HG02763 (cell line): ENCODE data around the gene PAX4.

Source experiments
- ATAC-seq: cut with Tn5 transposase; IDR thresholded peaks from one replicate; pipeline ENCODE4 v1.9.1; 2021; ENCODE audit warnings: mild to moderate bottlenecking, moderate library complexity; ENCODE audit not compliant: unreplicated experiment

Gene PAX4

DNA sequence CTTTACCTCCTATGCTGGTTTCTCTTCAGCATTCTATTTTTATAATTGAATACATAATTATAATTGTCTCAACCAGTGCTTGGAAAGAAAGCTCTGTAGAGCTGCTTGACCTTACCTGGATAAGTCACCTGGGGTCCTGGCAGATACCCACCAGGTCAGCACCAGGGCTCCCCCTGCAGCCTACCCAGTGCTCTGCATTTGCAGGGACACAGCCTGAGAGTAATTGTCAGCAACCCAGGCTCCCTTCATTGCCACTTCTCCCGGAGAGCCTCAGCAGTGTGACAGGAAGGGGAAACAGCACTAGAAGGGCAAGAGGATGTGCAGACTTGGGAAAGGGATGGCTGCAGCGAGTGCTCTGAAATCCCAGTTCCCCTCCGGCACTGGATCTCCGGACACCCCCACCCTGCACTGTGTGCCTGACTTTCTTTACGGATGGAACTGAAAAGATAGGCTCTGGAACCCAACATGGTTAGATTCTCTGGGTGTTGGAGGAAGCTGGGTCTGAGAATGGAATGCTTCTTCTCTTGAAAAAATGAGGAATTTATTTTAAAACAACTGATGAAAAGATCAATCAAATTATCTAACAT is 11.4 kb upstream of the PAX4 start:
- no peak for ATAC-seq

DNA sequence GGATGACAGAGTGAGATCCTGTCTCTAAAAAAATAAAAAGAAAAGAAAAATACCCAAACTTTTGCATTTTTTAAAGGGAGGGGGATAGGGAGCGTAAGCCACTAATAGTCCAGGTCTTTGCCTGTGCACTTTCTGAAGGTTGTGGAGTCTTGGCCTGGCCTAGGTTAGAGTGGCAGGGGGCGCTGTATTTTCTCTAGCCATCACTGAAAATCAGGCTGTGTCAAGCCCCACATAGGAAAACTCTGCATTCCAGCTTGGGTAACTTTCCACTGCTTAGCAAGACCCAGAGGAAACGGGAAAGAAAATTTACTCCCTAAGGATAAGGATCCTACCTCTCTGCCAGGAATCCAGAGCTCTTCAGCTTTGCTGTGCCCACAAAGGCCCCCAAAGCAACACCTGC is 10.5 kb upstream of the PAX4 start:
- ATAC-seq, result no peak

DNA sequence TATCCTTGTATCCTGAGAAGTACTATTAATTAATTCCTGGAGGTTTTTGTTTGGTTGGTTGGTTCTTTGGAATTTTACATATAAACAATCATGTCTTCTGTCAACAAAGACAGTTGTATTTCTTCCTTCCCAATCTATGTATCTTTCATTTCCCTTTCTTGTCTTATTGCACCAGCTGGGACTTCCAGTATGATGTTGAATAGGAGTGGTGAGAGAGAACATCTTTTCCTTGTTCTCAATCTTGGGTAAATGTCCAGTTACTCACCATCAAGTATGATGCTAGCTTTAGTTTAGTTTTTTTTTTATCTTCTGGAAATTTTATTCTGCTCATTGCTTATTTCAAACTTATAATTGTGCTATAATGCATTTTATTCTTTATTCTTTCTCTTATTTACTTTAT is 7.4 kb upstream of the PAX4 start:
- ATAC-seq, result no peak

DNA sequence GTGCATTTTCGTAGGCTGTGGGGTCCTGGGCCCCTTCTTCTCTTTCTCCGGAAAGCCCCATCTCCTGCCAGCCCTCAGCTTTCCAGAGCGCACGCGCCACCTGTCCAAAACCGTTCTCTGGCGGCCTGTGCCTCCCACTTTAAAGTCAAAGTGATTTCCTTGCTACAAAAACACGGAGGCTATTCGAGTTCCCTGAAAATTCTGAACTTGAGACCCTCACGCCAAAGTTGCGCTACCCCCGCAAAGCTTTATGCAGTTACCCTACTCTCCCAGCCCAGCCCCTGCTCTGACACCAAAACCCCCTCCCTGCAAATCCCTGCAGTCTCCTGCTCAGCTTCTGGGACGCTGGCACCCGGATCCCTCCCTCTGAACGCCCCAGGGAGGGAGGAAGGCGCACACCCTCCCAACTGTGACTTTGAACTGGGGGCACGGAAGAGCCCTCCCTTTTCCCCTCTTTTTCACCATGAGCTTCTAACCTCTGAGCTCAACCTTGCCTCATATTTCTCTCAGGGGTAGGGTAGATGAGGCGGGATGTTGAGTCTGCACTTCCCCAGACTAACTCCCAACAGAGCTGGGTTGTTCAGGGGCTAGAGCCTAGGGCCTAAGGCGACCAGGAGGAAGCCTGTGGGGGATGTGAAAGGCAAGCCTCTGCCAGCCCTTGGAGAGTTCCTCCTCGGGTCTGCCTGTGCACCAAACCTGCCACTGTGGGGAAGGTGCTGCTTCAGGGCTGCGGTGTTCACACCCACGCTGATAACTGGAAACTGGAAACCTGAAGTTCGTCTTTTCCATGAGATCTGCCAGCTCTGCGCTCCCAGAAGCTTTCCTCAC is 2.7 kb upstream of the PAX4 start:
- no peak for ATAC-seq

DNA sequence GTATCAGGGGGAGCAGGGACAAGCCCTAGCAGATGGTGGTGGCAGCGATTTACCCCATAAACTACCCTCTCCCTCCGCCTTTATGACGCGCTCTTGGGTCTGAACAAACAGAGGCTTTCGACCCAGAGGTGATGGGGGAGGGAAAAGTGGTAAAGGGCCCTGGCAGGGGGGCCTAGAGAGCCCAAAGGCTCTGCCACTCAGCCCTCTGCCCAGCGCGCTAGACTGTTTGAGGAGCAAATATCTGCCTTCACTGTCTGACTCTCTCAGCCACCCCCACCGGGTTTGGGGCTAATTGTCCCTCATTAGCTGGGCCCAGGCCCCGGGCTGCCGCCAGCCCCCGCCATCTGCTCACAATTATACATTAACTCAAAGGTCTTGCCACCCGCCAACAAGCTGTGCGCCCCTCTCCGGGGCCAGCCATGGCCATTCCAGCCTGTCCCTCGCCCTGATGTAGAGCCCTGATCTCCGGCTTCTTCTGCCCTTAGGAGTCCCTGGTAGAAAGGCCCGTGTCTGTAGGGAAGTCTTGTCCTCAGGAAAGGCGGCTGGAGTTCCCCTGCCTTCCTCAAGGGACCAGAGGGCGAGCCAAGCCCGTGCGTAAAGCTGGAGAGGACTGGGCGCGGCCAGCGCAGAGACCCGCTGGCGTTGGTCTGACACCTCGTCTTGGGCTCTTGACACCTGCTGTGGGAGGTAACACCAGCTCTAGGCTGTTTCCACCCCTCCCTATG is 1.9 kb upstream of the PAX4 start:
- ATAC-seq, result no peak

DNA sequence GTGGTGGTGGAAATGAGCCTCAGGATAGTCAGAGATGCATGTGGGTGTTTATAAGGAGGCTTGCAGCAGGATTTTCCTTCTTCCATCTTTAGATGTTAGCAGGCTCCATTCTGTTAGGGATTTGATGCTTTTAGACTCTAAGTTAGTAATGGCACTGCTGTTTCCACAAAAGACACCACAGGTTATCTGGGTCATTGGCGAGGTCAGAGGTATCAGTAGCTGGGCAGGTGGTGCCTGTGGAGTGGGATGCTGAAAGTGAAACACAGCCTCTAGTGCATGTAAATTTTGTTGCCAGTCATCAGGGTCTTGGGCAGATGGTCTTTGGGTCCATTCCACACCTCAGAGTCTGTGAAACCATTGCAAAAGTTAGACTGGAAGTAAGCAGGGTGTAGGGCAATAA is 833 bp upstream of the PAX4 start:
- ATAC-seq, result no peak

DNA sequence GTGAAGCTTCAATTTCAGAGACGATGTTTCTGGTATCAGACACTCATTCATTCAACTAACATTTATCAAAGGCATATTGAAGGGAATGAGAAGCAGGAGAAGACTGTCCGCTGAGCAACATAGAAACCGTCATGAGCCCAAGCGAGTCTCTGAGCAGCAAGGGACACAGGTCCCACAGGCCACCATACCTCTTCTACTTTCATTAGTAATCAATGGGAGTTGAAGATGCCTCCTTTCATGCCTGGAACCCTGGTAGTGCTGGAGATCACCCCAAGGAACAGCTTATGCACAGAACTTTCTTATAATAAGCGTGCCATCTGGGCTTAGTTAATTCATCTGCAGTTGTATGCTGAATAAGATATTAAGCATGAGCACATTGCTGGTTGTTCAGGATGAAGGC is 1.2 kb downstream of the PAX4 start:
- no peak for ATAC-seq

DNA sequence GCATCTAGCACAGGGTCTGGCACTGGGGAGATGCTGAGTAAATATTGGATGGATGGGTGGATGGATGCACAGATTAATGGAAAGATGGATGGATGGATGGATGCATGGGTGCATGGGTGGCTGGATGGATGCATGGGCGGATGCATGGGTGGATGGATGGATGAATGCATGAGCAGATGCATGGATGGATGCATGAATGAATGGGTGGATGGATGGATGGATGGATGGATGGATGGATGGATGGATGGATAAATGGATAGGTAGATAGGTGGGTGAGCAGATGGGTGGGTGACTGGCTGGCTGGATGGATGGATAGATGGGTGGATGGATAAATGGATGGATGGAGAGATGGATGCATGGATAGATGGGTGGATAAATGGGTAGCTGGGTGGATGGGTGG is 5.7 kb downstream of the PAX4 start:
- no peak for ATAC-seq

DNA sequence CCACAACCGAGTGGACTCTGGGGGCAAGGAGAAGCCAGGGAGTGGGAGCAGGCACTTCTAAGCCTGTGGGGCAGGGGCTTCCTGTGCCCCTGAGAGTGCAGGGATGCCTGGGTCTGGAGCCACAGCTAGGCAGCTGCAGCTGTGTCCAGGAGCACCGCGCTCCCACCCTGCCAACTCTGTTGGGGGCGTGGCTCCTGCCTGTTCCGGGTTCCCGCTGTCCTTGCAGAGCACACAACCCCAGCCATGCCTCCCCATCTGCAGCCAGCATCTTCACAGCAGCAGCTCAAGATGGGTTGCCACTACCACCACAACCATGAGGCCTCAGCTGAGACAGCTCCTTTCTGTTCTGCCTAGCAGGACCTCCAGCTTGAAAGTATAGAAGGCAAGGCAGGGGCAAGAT is 8.6 kb downstream of the PAX4 start:
- no peak for ATAC-seq

DNA sequence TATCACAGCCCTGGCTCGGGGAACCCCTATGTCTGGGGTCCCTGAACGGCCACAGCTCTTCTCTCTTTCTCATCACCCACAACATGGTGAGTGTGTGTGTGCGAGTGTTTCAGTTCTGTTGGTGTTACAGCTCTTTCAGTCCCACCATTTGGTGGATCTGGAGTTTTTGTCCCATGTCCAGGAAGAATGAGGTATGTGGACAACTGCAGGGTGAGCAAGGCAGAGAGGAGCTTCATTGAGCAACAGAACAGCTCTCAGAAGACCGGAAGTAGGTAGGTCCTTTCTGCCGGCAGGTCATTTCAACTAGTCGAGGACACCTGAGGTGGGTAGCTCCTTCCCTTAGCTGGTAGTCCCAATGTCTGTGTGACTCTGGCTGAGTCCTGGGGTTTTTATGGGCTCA is 9.5 kb downstream of the PAX4 start:
- no peak for ATAC-seq

DNA sequence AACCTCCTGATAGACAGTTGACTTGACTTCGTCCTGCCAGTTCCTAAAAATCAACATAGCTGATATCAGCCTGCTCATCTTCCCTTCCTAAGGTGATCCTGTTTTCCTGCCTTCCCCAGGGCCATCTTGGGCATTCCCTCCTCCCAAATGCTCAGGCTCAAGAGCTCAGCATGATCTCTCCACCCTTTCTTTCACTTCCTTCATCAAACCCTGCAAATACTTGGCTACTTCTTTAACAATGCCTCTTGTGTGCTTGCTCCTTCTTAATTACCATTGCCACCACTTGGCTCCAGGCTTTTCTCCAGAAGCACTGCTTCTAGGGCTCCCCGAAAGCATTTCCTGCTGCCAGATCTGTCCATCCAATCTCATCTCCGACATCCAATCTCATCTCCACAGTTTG is 17.1 kb downstream of the PAX4 start:
- no peak for ATAC-seq

DNA sequence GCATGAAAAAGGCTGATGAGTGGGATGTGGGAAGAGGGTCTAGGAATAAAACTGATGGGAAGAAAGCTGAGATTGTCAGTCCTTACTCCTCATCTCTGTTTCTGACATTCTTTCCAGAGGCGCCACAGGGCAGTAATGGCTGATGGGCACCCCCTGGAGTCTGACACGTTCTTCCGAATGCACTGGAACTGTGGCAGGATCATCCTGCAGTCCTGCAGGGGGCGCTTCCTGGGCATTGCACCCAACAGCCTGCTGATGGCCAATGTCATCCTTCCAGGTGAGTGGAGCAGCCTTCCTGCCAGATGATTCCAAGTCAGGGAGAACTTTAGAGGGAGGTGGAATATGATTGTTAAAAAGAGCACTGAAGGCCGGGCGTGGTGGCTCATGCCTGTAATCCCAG is 19.6 kb downstream of the PAX4 start:
- no peak for ATAC-seq

DNA sequence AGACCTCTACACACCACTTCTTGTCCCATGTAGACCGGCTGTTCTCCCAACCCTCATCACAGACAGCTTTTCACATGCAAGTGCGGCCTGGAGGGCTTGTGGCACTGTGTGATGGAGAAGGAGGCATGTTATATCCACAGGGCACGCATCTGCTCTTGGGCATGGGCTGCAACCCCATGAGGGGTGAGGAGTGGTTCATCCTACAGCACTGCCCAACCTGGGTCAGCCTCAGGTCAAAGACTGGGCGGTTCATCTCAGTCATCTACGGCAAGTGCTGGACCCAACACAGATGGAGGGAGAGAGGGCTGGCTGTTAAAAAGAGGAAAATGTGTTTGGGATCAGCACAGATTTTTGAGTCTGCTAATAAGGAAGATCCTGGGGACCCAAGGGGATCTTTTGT is 22.2 kb downstream of the PAX4 start:
- ATAC-seq, result no peak

DNA sequence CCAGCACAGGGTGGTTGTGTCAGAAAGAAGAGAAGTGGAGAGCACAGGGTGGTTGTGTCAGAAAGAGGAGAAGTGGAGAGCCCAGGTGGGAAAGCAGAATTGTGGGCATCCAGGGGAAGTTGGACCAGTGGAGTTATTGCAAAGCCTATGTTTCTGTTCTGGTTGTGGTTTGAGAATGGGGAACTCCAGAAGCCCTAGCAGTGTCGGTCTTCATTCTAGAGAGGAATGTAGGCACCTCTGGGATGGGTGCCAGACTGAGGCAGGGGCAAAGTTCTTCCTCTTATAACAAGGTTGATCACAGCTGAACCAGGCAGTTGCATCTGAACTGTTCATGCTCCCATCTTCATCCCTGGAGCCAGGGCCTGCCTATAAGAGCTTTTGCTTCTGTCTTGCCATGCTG is 23.5 kb downstream of the PAX4 start:
- no peak for ATAC-seq

DNA sequence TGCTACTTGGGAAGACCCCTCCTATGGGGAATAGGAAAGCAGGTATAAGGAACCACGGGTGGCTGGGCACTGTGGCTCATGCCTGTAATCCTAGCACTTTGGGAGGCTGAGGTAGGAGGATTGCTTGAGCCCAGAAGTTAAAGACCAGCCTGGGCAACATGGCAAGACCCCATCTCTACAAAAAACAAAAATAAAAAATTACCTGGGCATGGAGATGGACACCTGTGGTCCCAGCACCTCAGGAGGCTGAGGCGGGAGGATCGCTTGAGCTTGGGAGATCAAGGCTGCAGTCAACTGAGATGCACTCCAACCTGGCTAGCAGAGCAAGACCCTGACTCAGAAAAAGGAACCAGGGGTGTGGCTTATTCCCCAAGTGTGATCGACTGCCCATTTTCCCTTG is 25.4 kb downstream of the PAX4 start:
- no peak for ATAC-seq

DNA sequence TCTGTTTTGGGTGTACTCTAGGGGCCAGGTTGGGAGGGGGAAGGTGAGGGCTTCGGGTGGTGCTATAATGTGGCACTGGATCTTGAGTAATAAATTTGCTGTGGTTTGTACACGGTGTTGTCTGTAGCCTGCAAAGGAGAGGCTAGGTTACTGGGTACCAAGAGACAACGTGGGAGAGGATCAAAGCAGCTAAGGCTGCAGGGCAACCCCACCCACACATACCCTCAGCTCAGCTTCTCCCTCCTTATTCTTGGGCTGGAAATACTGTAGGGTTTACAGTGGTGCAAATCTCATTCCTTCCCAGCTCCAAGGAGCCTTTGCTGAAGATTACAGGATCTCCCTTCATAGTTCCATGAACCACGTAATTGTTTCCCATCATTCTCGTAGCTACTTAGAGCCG is 26.4 kb downstream of the PAX4 start:
- ATAC-seq, result no peak

DNA sequence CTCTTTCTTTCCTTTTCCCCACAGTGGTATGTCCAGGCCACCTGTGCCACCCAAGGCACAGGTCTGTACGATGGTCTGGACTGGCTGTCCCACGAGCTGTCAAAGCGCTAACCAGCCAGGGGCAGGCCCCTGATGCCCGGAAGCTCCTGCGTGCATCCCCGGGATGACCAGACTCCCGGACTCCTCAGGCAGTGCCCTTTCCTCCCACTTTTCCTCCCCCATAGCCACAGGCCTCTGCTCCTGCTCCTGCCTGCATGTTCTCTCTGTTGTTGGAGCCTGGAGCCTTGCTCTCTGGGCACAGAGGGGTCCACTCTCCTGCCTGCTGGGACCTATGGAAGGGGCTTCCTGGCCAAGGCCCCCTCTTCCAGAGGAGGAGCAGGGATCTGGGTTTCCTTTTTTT is 26.8 kb downstream of the PAX4 start:
- no peak for ATAC-seq

DNA sequence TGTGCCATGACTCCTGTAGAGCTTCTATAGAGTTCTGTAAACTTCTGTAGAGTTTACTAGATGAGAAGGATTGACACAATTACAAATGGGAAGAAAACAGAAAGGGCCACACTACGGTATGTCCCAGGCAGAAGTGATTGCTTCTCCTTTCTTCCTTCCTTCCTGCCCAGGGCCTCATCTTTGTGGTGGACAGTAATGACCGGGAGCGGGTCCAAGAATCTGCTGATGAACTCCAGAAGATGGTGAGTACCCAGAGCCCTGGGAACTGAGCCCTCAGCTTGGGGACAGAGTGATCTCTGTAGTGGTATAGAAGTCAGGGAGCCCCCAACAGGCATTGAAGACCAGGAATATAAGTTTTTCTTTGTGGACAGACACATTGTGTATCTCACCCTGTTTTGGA is 28.0 kb downstream of the PAX4 start:
- ATAC-seq, result no peak

DNA sequence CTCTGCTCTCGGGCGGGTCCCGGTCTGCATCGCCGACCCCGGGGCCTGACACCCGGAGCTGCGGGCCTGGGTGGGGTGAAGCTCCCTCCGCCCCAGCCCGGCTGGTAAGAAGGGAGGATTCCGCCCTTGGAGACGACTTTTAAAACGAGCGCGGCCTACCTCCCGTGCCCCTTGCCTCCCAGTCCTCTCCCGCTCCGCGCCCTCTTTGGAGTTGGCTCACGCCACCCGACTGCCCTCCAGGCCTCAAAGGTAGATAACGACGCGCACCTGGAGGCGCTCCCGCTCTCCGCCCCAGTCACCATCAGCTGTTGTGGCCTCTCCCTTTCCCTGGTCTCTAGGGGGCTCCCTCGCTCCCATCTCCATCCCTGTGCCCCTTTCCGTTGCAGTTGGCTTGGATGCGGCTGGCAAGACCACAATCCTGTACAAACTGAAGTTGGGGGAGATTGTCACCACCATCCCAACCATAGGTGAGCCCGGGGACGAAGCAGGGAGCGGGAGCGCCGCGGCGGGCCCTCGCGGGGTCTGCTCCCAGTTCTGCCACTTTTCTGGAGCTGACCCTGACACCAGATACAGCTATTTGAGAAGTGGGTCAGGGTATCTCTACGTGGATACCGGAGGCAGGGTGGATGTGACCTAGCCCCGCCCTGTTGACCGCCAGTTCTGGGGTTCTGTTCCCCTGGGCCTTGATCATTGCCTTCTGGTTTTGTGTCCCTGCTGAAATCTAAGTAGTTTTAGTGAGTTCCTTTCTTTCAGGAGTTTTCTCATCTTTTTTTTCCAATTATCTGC is 29.1 kb downstream of the PAX4 start:
- ATAC-seq, result peak; percentile 16

DNA sequence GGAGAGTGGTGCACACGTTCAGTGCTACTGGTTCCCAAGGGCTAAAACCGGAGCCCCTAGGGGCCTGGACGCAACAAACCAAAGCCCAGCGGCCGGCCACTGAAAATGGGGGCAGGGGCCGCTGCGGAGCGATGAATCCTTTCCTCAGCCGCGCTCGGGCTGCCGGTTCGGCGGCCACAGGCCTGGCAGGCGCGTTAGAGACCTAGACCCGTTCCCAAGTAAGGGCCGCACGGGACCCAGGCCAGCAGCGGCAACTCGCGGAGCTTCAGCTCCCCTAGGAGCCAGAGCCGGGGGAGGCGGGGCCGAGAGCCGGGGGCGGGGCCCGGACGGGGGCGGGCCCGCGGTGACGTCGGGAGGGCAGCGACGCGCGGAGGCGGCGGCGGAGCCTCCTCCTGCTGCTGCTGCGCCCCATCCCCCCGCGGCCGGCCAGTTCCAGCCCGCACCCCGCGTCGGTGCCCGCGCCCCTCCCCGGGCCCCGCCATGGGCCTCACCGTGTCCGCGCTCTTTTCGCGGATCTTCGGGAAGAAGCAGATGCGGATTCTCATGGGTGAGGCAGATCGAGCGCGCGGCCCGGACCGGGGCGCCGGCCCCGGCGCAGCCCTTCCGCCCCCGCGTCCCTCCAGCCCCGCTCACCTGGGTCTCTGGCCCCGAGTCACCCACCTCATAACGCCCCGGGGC is 29.8 kb downstream of the PAX4 start, which contains the start of gene ARF5:
Gene ARF5 (plus strand): TSS at position 393 of the 678 bp plus-strand sequence. CDS start 88 bp downstream, at position 481.
- peak; percentile 75 for ATAC-seq

DNA sequence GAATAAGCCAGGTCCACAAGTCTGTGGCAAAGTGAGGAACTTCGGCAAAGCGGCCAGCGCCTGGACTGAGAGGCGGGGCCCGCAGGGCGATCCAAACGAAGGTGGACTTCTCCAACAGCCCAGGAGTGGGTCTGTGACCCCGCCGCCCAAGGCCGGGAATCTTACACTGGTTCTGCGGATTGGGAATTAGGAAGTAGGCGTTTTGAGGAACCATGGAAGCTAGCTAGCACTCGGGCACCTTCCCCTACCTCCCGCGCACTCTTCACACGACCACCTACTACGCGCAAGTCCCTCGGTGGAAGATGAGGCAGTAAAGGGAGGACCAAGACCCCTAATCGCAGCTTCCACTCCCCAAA is 30.3 kb downstream of the PAX4 start:
- no peak for ATAC-seq
